ENCODE results near the gene BABAM2. TPM values are rescaled to one million over a fixed set of nuclear protein-coding genes. Genes with fewer than 3 reads are reported as not detected.
"Not testable (repeated sequence)": the region's sequence is repeated elsewhere in the genome, so short reads cannot be mapped to it uniquely, and the experiment has no call there.

BABAM2 gene
- total and polyA plus RNA-seq, 10 of the 15 experiments (the other 5 are each of a cell fraction or from before 2014, with no cell fraction given), result 30.7 to 59.9 (median 44.5) TPM

GRCh38 chr2:27977731-27978312 is 87.3 kb downstream of the BABAM2 start:
- DNase-seq (ENCODE audit: low read depth, low spot score), result no peak
- Histone ChIP-seq H3K4me1 (ENCODE audit: control insufficient read depth, insufficient read depth, low read length) (no peaks in the 10 kb centered on the region), H3K9ac (ENCODE audit: control insufficient read depth, insufficient read depth, low read length) (no peak overlapping the region), H4K20me1 (ENCODE audit: control insufficient read depth, insufficient read depth) (no peaks in the 10 kb centered on the region), H3K27me3 (replicated peaks in 1 of 2; ENCODE audit: control insufficient read depth in 2 of 2, insufficient read depth in 2 of 2, low read length in 1 of 2) (no peaks in the 10 kb centered on the region), H3K4me2 (ENCODE audit: control insufficient read depth, insufficient read depth) (no peak overlapping the region), H3K36me3 (ENCODE audit: control insufficient read depth in 2 of 2, insufficient read depth in 2 of 2, low read length in 1 of 2) (no peaks in the 10 kb centered on the region), H3K9me3 (replicated peaks; ENCODE audit: control insufficient read depth, insufficient read depth, low read length) (no peaks in the 10 kb centered on the region; the same call in 1 of the 3 replicates), H2AFZ (ENCODE audit: control insufficient read depth, low read depth, low read length) (no peak overlapping the region), H3K27ac (ENCODE audit: control insufficient read depth, insufficient read depth) (no peak overlapping the region), H3K4me3 (no peak overlapping the region), H3K79me2 (ENCODE audit: control insufficient read depth, insufficient read depth, low read length) (no peaks in the 10 kb centered on the region)
- intact Hi-C loops (cut with micrococcal nuclease; ENCODE audit: unreplicated experiment), result no loop called here
- BruUV-seq (replicated peaks), result no TSS peak
- RAD21 ChIA-PET (ENCODE audit: unreplicated experiment), result no interaction called here
- POLR2A ChIA-PET, result no interaction called here
- TF ChIP-seq FOXK2 (IDR thresholded peaks at IDR 0.05) (no peak), CUX1 (IDR thresholded peaks at IDR 0.05; ENCODE audit: insufficient replicate concordance, low read depth, low read length) (no peak), MYB (IDR thresholded peaks at IDR 0.05; ENCODE audit: borderline replicate concordance, low read depth, low read length) (no peak), BMI1 (IDR thresholded peaks at IDR 0.05; ENCODE audit: borderline replicate concordance) (no peak)
- TF ChIP-seq, protein P1, sequence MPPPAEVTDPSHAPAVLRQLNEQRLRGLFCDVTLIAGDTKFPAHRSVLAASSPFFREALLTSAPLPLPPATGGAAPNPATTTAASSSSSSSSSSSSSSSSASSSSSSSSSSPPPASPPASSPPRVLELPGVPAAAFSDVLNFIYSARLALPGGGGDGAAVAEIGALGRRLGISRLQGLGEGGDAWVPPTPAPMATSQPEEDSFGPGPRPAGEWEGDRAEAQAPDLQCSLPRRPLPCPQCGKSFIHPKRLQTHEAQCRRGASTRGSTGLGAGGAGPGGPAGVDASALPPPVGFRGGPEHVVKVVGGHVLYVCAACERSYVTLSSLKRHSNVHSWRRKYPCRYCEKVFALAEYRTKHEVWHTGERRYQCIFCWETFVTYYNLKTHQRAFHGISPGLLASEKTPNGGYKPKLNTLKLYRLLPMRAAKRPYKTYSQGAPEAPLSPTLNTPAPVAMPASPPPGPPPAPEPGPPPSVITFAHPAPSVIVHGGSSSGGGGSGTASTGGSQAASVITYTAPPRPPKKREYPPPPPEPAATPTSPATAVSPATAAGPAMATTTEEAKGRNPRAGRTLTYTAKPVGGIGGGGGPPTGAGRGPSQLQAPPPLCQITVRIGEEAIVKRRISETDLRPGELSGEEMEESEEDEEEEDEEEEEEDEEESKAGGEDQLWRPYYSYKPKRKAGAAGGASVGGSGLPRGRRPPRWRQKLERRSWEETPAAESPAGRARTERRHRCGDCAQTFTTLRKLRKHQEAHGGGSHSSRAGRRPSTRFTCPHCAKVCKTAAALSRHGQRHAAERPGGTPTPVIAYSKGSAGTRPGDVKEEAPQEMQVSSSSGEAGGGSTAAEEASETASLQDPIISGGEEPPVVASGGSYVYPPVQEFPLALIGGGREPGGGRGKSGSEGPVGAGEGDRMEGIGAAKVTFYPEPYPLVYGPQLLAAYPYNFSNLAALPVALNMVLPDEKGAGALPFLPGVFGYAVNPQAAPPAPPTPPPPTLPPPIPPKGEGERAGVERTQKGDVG (CRISPR knock-in tag; IDR thresholded peaks at IDR 0.05), result no peak
- in situ Hi-C loops (cut with MboI), result no loop called here
- SMC1A ChIA-PET (ENCODE audit: uncharacterized antibody, unreplicated experiment), result interaction anchor here (0.6 kb wide), 1 partner anchor 193 kb away, joined by 3 read pairs; no protein-coding TSS in a partner anchor
- no peak for ATAC-seq
- FAIRE-seq, result no peak
- WGBS (ENCODE audit: insufficient coverage, insufficient replicate concordance, low lambda C conversion rate, missing lambda C conversion rate), result 14% methylated on average over 3 of the region's 3 CpGs
- CTCF ChIA-PET, result interaction anchor here (0.5 to 0.7 kb wide), 2 partner anchors 11 to 1833 kb away, joined by 3 read pairs; no protein-coding TSS in a partner anchor

DNA sequence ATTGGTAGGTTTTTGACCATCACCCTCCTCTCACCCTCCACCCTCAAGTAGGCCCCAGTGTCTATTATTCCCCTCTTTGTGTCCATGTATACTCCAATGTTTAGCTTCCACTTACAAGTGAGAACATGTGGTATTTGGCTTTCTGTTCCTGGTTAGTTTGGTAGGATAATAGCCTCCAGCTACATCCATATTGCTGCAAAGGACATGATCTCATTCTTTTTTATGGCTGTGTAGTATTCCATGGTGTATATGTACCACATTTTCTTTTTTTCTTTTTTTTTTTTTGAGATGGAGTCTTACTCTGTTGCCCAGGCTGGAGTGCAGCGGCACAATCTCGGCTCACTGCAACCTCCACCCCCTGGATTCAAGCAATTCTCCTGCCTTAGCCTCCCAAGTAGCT is 88.2 kb downstream of the BABAM2 start:
- H3K27me3 ChIP-seq (replicated peaks in 1 of 2; ENCODE audit: control insufficient read depth in 2 of 2, insufficient read depth in 2 of 2, low read length in 1 of 2); RAD21 ChIA-PET (ENCODE audit: unreplicated experiment); H4K20me1 ChIP-seq (ENCODE audit: control insufficient read depth, insufficient read depth); intact Hi-C loops (cut with micrococcal nuclease; ENCODE audit: unreplicated experiment); POLR2A ChIA-PET; CTCF ChIA-PET; H3K4me1 ChIP-seq (ENCODE audit: control insufficient read depth, insufficient read depth, low read length); H3K79me2 ChIP-seq (ENCODE audit: control insufficient read depth, insufficient read depth, low read length); H3K36me3 ChIP-seq (ENCODE audit: control insufficient read depth in 2 of 2, insufficient read depth in 2 of 2, low read length in 1 of 2); H3K4me3 ChIP-seq; BruUV-seq (replicated peaks); FAIRE-seq; ATAC-seq; in situ Hi-C loops (cut with MboI); SMC1A ChIA-PET (ENCODE audit: uncharacterized antibody, unreplicated experiment); H3K9me3 ChIP-seq (replicated peaks; ENCODE audit: control insufficient read depth, insufficient read depth, low read length); H3K4me2 ChIP-seq (ENCODE audit: control insufficient read depth, insufficient read depth); DNase-seq (ENCODE audit: low read depth, low spot score); H3K27ac ChIP-seq (ENCODE audit: control insufficient read depth, insufficient read depth); H3K9ac ChIP-seq (ENCODE audit: control insufficient read depth, insufficient read depth, low read length); H2AFZ ChIP-seq (ENCODE audit: control insufficient read depth, low read depth, low read length): not testable (repeated sequence)
- no CpG with 5 or more reads among the region's 2 CpGs for WGBS (ENCODE audit: insufficient coverage, insufficient replicate concordance, low lambda C conversion rate, missing lambda C conversion rate)
